Measurements from ENCODE around the gene MFRP. TPM values are rescaled to one million over a fixed set of nuclear protein-coding genes. Genes with fewer than 3 reads are reported as not detected.

The MFRP gene
- polyA plus RNA-seq, 1 of the 3 experiments (the other 2 are of a cell fraction): not detected

- peaks cover 4 to 87% of the 10 kb centered on the region in 2 experiments for H3K4me1 ChIP-seq (ENCODE audit: control insufficient read depth in 1 of 2, insufficient read depth in 2 of 2, low read depth in 1 of 2, low read length in 1 of 2)
- H2AFZ ChIP-seq (ENCODE audit: low read depth): no peak overlapping the region
- POLR2A ChIA-PET: interaction anchor here (0.6 to 1.8 kb wide), 7 partner anchors 19 to 280 kb away, joined by 3 to 9 read pairs (median 7); partner anchors contain the start of gene C1QTNF5
- no peaks in the 10 kb centered on the region for H3K9me2 ChIP-seq
- H3K9ac ChIP-seq: no peak overlapping the region
- CTCF ChIA-PET: interaction anchor here (0.6 to 22.5 kb wide), 35 partner anchors 7 to 368 kb away, joined by 3 to 390 read pairs (median 5); partner anchors contain the start of genes C1QTNF5, CBL, DPAGT1 and MFRP
- H3K4me3 ChIP-seq (ENCODE audit: low read depth in 2 of 2, low read length in 1 of 2): no peak overlapping the region; a peak in 1 of 4 replicates
- no peaks in the 10 kb centered on the region for H3K36me3 ChIP-seq (replicated peaks in 1 of 2; ENCODE audit: control insufficient read depth in 1 of 2, insufficient read depth in 2 of 2, low read length in 1 of 2)
- H3K9me3 ChIP-seq: no peaks in the 10 kb centered on the region
- TF ChIP-seq EP300 (IDR thresholded peaks at IDR 0.05; ENCODE audit: borderline replicate concordance in 1 of 2, low read depth in 1 of 2, low read length in 1 of 2) (peak in 1 of 2 experiments; percentile 87; a peak in 2 of 4 replicates), NRF1 (IDR thresholded peaks at IDR 0.05; ENCODE audit: low read depth, low read length) (no peak), MXI1 (IDR thresholded peaks at IDR 0.05; ENCODE audit: low read depth, low read length) (peak; percentile 94), JUND (IDR thresholded peaks at IDR 0.05) (no peak), GABPA (IDR thresholded peaks at IDR 0.05; ENCODE audit: low read depth) (no peak), MEF2A (IDR thresholded peaks at IDR 0.05; ENCODE audit: borderline replicate concordance, low read depth) (no peak), SIN3A (IDR thresholded peaks at IDR 0.05; ENCODE audit: borderline replicate concordance, low read depth, low read length) (no peak), CHD2 (IDR thresholded peaks at IDR 0.05; ENCODE audit: low read length, partially characterized antibody) (peak; percentile 91), GATA2 (CRISPR knock-in tag; IDR thresholded peaks at IDR 0.05) (peak; percentile 98), YY1 (IDR thresholded peaks at IDR 0.05; ENCODE audit: low read depth) (no peak), TCF12 (IDR thresholded peaks at IDR 0.05) (peak; percentile 38; the same call in 1 of the 2 replicates), RXRA (IDR thresholded peaks at IDR 0.05; ENCODE audit: borderline replicate concordance, low read depth) (no peak), CTCF (IDR thresholded peaks at IDR 0.05) (no peak), SMC3 (IDR thresholded peaks at IDR 0.05; ENCODE audit: low read depth, low read length) (0 out of 2 replicates have a peak, but pooled peaks have one; percentile 16), PBX3 (IDR thresholded peaks at IDR 0.05) (no peak), RCOR1 (IDR thresholded peaks at IDR 0.05; ENCODE audit: low read length) (peak; percentile 73), RAD21 (IDR thresholded peaks at IDR 0.05; ENCODE audit: low read length) (no peak), IRF3 (IDR thresholded peaks at IDR 0.05; ENCODE audit: low read depth, low read length) (no peak), USF1 (IDR thresholded peaks at IDR 0.05; ENCODE audit: borderline replicate concordance, low read depth) (no peak), FOXJ3 (CRISPR knock-in tag; IDR thresholded peaks at IDR 0.05) (peak; percentile 73; the same call in 1 of the 2 replicates), FOSL2 (IDR thresholded peaks at IDR 0.05; ENCODE audit: borderline replicate concordance, low read depth) (no peak), MAX (IDR thresholded peaks at IDR 0.05; ENCODE audit: low read depth) (no peak)
- no peaks in the 10 kb centered on the region for H4K20me1 ChIP-seq (ENCODE audit: insufficient read depth)
- no peaks in the 10 kb centered on the region for H3F3A ChIP-seq (replicated peaks; ENCODE audit: insufficient read depth)
- 21% methylated on average over 5 of the region's 11 CpGs for WGBS (ENCODE audit: low lambda C conversion rate)
- peak; percentile 90 for DNase-seq
- H3K79me2 ChIP-seq (ENCODE audit: insufficient read depth): no peaks in the 10 kb centered on the region
- 0 out of 2 replicates have a peak overlapping the region, but pooled peaks have one; percentile 1 for H3K4me2 ChIP-seq
- peak overlapping the region in 1 of 2 experiments; percentile 98; a peak in 2 of 4 replicates for H3K27ac ChIP-seq (ENCODE audit: low read depth in 2 of 2, low read length in 1 of 2)
- no peaks in the 10 kb centered on the region for H3K27me3 ChIP-seq (ENCODE audit: insufficient read depth)
Observed at GRCh38 chr11:119374632-119375336, 28.3 kb upstream of the MFRP start.
